Mucosa of descending colon (tissue), 3 donors: ENCODE data around the gene FREM1. TPM values are rescaled to one million over a fixed set of nuclear protein-coding genes. Genes with fewer than 3 reads are reported as not detected.

Experiments
- ATAC-seq: fragments of 200-7000 bp; cut with Tn5 transposase; one replicate; pipeline ENCODE4 v1.9.1; 2020; ENCODE audit warnings: mild to moderate bottlenecking, moderate library complexity
- DNase-seq, 3 donors: peaks; one replicate each; pipeline ENCODE4 v3.0.0-alpha.2; 2020
- H3K36me3 ChIP-seq: fragments of 200-600 bp; one replicate; pipeline ENCODE4 v1.8.0; 2021; ENCODE audit warnings: low read depth, mild to moderate bottlenecking
- H3K4me1 ChIP-seq: fragments of 200-600 bp; one replicate; pipeline ENCODE4 v1.8.0; 2021; ENCODE audit warnings: low read depth, mild to moderate bottlenecking
- H3K4me3 ChIP-seq: fragments of 200-600 bp; one replicate; pipeline ENCODE4 v1.8.0; 2021; ENCODE audit warnings: mild to moderate bottlenecking
- H3K9me3 ChIP-seq: fragments of 200-600 bp; one replicate; pipeline ENCODE4 v1.8.0; 2021; ENCODE audit warnings: mild to moderate bottlenecking
- intact Hi-C, 2 donors: fragments of 100-400 bp; cut with DNase I in 1 of 2; cut with micrococcal nuclease in 1 of 2; formaldehyde crosslinking; loops; one replicate each; pipeline versions ENCODE4 v1.11.0 to v1.11.1; 2022; cut with DNase I, micrococcal nuclease
- total RNA-seq, 3 donors: library from RNA; stranded (reverse); fragmentation: NEBNext Ultra II Directional in 2 of 3; extraction: Animal tissue kit (Norgen Biotek cat#: 25700) in 2 of 3; gene quantifications; one replicate each; pipeline versions ENCODE4 v1.2.1 to v1.2.4, GENCODE V29; 2021 to 2023
- TF ChIP-seq, protein P1 (sequence below): fragments of 200-600 bp; IDR thresholded peaks from one replicate; pipeline ENCODE4 v1.8.0; 2022; ENCODE audit warnings: antibody characterized with exemption, mild to moderate bottlenecking
- donor health status: DM: no; HTN: no; CAD: no; lungs with moderate emphysema.
- donor health status: DM: no; HTN: no; CAD: no.
- donor health status: DM: no; HTN: yes; CAD: no.

The FREM1 gene
- total RNA-seq, 3 donors from 2014 or later: 1.4 to 21.2 (median 1.4) TPM

DNA sequence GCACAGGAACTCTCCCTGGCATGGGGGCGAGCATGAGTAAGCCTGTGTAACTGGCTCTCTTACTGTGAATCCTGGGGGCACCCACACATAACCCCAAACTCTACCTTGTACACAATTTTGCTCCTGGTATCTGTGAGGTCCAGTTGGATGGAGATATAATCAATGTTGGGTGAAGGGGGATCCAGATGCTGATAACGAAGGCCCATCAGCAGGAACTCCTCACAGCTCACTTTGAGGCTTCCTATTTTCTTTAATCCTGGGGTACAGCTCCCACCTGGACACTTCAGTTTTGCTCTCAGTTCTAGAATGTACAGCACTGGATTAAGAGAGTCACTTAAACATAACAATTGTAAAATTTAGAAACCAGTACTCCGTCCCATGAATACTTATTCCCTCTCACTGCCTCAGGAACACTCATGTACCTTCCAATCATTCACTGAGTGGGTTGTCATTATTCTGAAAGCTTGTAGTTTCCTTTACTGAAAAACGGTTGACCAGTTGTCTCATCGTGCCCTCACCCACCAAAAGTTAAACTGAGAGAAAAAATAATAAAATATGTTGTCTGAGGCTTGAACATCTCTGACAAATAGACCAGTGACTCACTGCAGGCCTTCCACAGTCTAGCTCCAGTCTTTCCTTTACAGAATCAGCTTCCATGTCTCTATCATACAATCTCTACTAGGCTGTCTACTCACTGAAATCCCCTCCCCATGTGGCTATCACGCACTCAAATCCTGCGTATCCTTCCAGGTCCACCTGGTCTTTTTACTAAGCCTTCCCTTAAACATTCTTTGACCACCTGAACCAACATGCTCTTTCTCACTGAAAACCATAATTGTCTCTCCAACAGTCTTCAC is 52.6 kb downstream of the FREM1 start:
- no peak for ATAC-seq
- no peak overlapping the region for H3K4me3 ChIP-seq
- DNase-seq: no peak
- intact Hi-C loops: no loop called here
- H3K9me3 ChIP-seq: no peaks in the 10 kb centered on the region
- no peaks in the 10 kb centered on the region for H3K36me3 ChIP-seq
- H3K4me1 ChIP-seq: no peaks in the 10 kb centered on the region
- TF ChIP-seq, protein P1, sequence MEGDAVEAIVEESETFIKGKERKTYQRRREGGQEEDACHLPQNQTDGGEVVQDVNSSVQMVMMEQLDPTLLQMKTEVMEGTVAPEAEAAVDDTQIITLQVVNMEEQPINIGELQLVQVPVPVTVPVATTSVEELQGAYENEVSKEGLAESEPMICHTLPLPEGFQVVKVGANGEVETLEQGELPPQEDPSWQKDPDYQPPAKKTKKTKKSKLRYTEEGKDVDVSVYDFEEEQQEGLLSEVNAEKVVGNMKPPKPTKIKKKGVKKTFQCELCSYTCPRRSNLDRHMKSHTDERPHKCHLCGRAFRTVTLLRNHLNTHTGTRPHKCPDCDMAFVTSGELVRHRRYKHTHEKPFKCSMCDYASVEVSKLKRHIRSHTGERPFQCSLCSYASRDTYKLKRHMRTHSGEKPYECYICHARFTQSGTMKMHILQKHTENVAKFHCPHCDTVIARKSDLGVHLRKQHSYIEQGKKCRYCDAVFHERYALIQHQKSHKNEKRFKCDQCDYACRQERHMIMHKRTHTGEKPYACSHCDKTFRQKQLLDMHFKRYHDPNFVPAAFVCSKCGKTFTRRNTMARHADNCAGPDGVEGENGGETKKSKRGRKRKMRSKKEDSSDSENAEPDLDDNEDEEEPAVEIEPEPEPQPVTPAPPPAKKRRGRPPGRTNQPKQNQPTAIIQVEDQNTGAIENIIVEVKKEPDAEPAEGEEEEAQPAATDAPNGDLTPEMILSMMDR: no peak

DNA sequence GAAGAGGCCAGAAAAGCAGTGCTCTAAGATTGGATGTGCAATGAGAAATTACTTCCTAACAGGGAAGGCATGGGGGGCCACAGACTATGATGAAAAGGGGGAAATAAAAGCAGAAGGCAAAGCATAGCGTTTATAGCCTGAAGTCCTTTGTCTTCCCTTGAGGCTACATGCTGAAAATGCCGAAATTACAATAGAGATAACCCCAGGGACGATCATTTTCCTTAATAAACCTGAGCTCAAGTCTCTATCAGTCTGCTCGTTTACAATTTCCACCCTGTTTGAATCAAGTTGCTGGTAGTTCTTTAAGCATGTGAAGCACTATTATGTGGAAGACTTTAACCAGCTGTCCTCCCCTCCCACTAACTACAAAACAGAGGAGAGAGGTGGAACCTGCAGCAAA is 60.4 kb downstream of the FREM1 start:
- DNase-seq: no peak
- Histone ChIP-seq H3K4me3 (no peak overlapping the region), H3K36me3 (no peaks in the 10 kb centered on the region), H3K9me3 (no peaks in the 10 kb centered on the region), H3K4me1 (no peaks in the 10 kb centered on the region)
- TF ChIP-seq, protein P1: no peak
- intact Hi-C loops: no loop called here
- ATAC-seq: no peak

DNA sequence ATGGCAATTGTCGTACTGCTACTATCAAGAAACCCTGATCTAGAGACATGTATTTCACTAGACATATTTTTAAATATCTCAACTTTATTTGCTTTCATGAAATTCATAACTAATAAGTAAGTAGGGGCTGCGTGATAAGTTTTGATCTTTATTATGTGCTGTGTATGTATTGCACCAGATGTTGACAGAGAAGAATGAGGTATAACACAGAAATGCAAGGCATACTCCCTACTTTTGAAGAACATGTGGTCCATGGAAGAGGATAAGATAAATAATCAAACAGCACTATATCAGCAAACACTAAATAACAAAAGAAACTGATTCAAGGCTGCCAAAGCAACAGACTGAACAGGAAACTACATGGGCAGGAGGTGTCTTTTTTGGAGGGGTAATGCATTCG is 60.9 kb downstream of the FREM1 start:
- TF ChIP-seq, protein P1: no peak
- no peak for DNase-seq
- no peak for ATAC-seq

DNA sequence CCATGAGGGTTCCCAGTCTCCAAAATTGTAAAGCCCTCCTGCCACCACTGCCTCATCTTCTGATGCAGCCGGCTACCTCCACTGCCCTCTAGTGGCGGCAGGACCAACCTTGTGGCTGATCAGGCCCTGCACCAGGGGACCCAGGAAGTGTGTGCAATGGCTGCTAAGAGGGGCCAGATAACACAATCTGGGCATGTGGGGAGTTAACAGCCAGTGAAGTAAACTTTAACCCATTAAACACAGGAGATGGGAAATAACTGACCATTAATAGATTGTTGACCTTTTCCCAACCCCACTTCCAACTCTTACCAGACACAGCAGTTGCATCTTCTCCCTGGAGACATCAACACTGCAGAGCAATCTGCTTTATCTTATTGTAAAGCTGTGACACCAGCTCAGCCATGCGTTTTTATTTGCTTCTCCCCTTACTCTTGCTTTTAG is 63.3 kb downstream of the FREM1 start:
- Histone ChIP-seq H3K4me3 (no peak overlapping the region), H3K36me3 (no peaks in the 10 kb centered on the region), H3K9me3 (no peaks in the 10 kb centered on the region), H3K4me1 (no peaks in the 10 kb centered on the region)
- DNase-seq (peak in 2 of 3 donors; percentile 69 to 73), ATAC-seq (peak; percentile 72)
- TF ChIP-seq, protein P1: peak; percentile 48
- intact Hi-C loops: no loop called here

More for the DNA sequence above, 60.9 kb downstream of the FREM1 start:
- Histone ChIP-seq H3K4me1 (no peaks in the 10 kb centered on the region), H3K9me3 (no peaks in the 10 kb centered on the region), H3K36me3 (no peaks in the 10 kb centered on the region), H3K4me3 (no peak overlapping the region)
- intact Hi-C loops: no loop called here

DNA sequence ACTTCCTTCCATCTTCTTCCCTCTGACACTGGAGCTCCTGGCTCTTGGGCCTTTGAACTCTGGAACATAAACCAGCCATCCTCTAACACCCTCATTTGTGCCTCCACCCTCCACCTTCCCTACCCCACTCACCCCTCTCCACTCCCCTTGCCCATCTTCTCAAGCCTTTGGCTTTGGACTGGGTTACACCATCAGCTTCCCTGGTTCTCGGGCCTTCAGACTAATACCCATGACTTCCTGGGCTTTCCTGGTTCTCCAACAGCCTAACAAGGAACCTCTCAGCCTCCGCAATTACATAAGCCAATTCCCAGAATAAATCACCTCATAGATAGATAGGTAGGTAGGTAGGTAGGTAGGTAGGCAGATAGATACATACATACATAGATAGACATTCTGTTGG is 67.1 kb downstream of the FREM1 start:
- TF ChIP-seq, protein P1: no peak
- no peak for ATAC-seq
- H3K4me3 ChIP-seq: no peak overlapping the region
- intact Hi-C loops: no loop called here
- no peaks in the 10 kb centered on the region for H3K36me3 ChIP-seq
- no peaks in the 10 kb centered on the region for H3K9me3 ChIP-seq
- H3K4me1 ChIP-seq: no peaks in the 10 kb centered on the region
- DNase-seq: no peak
